Peyer's patch (tissue), 4 donors: ENCODE data around the gene ABI3.

Source experiments
- CTCF ChIP-seq, 6 experiments: fragments of 450-650 bp in 4 of 6; fragments of 200-600 bp in 2 of 6; sonication (generic) in 1 of 6; IDR thresholded peaks; one replicate each; pipeline ENCODE4 v1.5.1; 2017 to 2019; ENCODE audit warnings: antibody characterized with exemption in 6 of 6, mild to moderate bottlenecking in 3 of 6, moderate library complexity in 1 of 6
- POLR2A ChIP-seq, 2 donors: fragments of 450-650 bp; IDR thresholded peaks; one replicate each; pipeline ENCODE4 v1.5.1; 2017; ENCODE audit warnings: antibody characterized with exemption in 2 of 2, mild to moderate bottlenecking in 2 of 2, moderate library complexity in 2 of 2

DNA sequence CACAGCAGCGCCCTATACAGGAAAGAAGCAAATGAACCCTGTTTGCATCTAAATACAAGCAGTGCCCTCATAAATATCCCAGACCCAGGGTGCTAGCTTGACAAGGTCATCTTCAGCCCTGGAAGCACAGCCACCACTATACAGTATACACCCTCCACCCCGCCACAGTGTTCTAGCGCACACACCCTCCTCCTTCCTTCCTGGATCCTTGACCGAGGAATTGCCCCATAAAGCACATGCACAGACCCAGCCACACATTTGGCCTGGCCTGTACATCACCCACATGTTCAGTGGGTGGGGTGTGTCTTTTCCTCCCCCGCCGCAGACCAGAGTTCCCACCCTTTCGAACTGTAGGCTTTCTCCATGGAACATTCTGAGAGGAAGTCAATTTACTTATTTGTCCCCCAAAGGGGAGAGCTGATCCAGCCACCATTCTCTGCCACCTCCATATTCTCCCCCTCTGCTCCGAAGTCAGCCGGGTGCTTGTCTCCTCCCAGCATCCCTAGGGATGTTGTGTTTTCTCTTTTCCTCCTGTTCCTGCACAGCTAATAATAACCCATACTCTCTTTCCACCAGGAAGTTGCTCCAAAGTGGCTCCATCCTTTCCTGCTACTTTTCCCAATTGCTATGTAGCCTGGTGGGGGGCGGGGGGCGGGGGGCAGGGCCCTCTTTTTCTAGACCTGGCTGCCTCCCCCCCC lies 6.6 kb downstream of the ABI3 start:
- TF ChIP-seq POLR2A (IDR thresholded peaks at IDR 0.05): no peak
- no peak for TF ChIP-seq CTCF (IDR thresholded peaks at IDR 0.05)
